H1 (cell line): ENCODE measurements around the gene ALKBH7. TPM values are rescaled to one million over a fixed set of nuclear protein-coding genes. Genes with fewer than 3 reads are reported as not detected.

Experiments
- CTCF ChIA-PET: fragments of 300-600 bp; sonication (Branson Sonifier 250); formaldehyde crosslinking; loops from one replicate; lab custom pipeline; 2021; ENCODE audit not compliant: partially characterized antibody; lab: Charles Lee
- POLR2A ChIA-PET: fragments of 300-600 bp; sonication (Branson Sonifier 250); formaldehyde crosslinking; loops from one replicate; lab custom pipeline; 2021; ENCODE audit warnings: inconsistent platforms; ENCODE audit not compliant: partially characterized antibody; lab: Charles Lee
- DNase-seq, 2 experiments: peaks; one replicate each; pipeline versions ENCODE4 v3.0.0 to v3.0.0-alpha.2; 2010 to 2022; ENCODE audit warnings: low spot score in 2 of 2, low read depth in 1 of 2, mixed read lengths in 1 of 2
- FAIRE-seq: peaks from 2 replicates; lab custom pipeline; 2011; peaks lifted over from hg19 to GRCh38; lab: Jason Lieb, UNC
- H2AFZ ChIP-seq: 2 replicates; pipeline ENCODE4 v1.8.1; 2012; ENCODE audit warnings: low read length, inconsistent platforms
- H2AK5ac ChIP-seq: 2 replicates; pipeline ENCODE4 v1.6.1; 2013; ENCODE audit warnings: low read depth, low read length
- H2BK120ac ChIP-seq: replicated peaks from 2 replicates; pipeline ENCODE3; 2013; ENCODE audit warnings: low read depth, low read length, inconsistent platforms
- H2BK12ac ChIP-seq: 2 replicates; pipeline ENCODE4 v1.6.1; 2013; ENCODE audit warnings: low read depth, low read length
- H2BK15ac ChIP-seq: 2 replicates; pipeline ENCODE4 v1.6.1; 2013; ENCODE audit warnings: low read length
- H2BK20ac ChIP-seq: 2 replicates; pipeline ENCODE4 v1.6.1; 2013; ENCODE audit warnings: low read length
- H2BK5ac ChIP-seq: 2 replicates; pipeline ENCODE4 v1.6.1; 2013; ENCODE audit warnings: low read depth, low read length
- H3K14ac ChIP-seq: 2 replicates; pipeline ENCODE4 v1.6.1; 2013; ENCODE audit warnings: inconsistent platforms; ENCODE audit not compliant: insufficient read length
- H3K18ac ChIP-seq: 2 replicates; pipeline ENCODE4 v1.6.1; 2013; ENCODE audit warnings: low read length; ENCODE audit errors: extremely low read depth
- H3K23ac ChIP-seq: 2 replicates; pipeline ENCODE4 v1.6.1; 2013; ENCODE audit warnings: inconsistent platforms; ENCODE audit not compliant: insufficient read length
- H3K23me2 ChIP-seq: 2 replicates; pipeline ENCODE4 v1.6.1; 2013; ENCODE audit warnings: low read depth, low read length
- H3K27ac ChIP-seq: 2 replicates; pipeline ENCODE4 v1.6.1; 2011; ENCODE audit warnings: low read depth, low read length, inconsistent platforms
- H3K27me3 ChIP-seq, 4 experiments: replicated peaks in 1 of 4; 1 replicate in 1 of 4; 2 replicates in 3 of 4; pipeline versions ENCODE4 v1.6.1 to v1.8.1; 2011 to 2013; ENCODE audit warnings: low read length in 3 of 4, mild to moderate bottlenecking in 3 of 4, inconsistent platforms in 2 of 4, mixed read lengths in 2 of 4, moderate library complexity in 1 of 4; ENCODE audit not compliant: control insufficient read depth in 3 of 4, insufficient read depth in 3 of 4; ENCODE audit errors: extremely low read depth in 1 of 4
- H3K36me3 ChIP-seq, 4 experiments: 2 replicates each; pipeline versions ENCODE4 v1.6.1 to v1.8.1; 2011 to 2013; ENCODE audit warnings: mild to moderate bottlenecking in 4 of 4, low read length in 3 of 4, moderate library complexity in 2 of 4, control low read depth in 1 of 4, inconsistent platforms in 1 of 4; ENCODE audit not compliant: insufficient read depth in 4 of 4, control insufficient read depth in 2 of 4
- H3K4ac ChIP-seq: replicated peaks from 2 replicates; pipeline ENCODE3; 2013; ENCODE audit warnings: low read length, low read depth, mixed read lengths, inconsistent platforms; ENCODE audit not compliant: insufficient read length
- H3K4me1 ChIP-seq, 4 experiments: replicated peaks in 1 of 4; 1 replicate in 1 of 4; 2 replicates in 3 of 4; pipeline versions ENCODE4 v1.6.1 to v1.8.1; 2011 to 2013; ENCODE audit warnings: low read length in 3 of 4, inconsistent platforms in 2 of 4, mixed read lengths in 1 of 4; ENCODE audit not compliant: insufficient read depth in 4 of 4, control insufficient read depth in 3 of 4
- H3K4me2 ChIP-seq, 2 experiments: 2 replicates each; pipeline versions ENCODE4 v1.6.1 to v1.8.1; 2011 to 2013; ENCODE audit warnings: low read depth in 2 of 2, low read length in 2 of 2, control low read depth in 1 of 2, inconsistent platforms in 1 of 2, mild to moderate bottlenecking in 1 of 2; ENCODE audit not compliant: insufficient read depth in 1 of 2
- H3K4me3 ChIP-seq, 4 experiments: fragments of 200-600, 300-600 bp in 1 of 4; sonication (generic), shearing (Covaris generic), sonication (Bioruptor Twin) in 1 of 4; 2 replicates each; pipeline versions ENCODE4 v1.5.1 to v1.8.1; 2011 to 2016; ENCODE audit warnings: low read length in 4 of 4, low read depth in 3 of 4, control low read depth in 2 of 4, inconsistent platforms in 2 of 4, mild to moderate bottlenecking in 2 of 4, mixed read lengths in 1 of 4, moderate library complexity in 1 of 4; ENCODE audit not compliant: insufficient read depth in 2 of 4; ENCODE audit errors: extremely low read depth in 1 of 4
- H3K56ac ChIP-seq: replicated peaks from 2 replicates; pipeline ENCODE3; 2013; ENCODE audit warnings: low read depth, mild to moderate bottlenecking, mixed read lengths, low read length, inconsistent platforms; ENCODE audit not compliant: insufficient read length
- H3K79me1 ChIP-seq: 2 replicates; pipeline ENCODE4 v1.6.1; 2013; ENCODE audit warnings: low read depth, low read length, control low read depth
- H3K79me2 ChIP-seq, 2 experiments: 2 replicates each; pipeline versions ENCODE4 v1.6.1 to v1.8.1; 2012 to 2013; ENCODE audit warnings: low read length in 2 of 2, mild to moderate bottlenecking in 2 of 2, inconsistent platforms in 1 of 2; ENCODE audit not compliant: insufficient read depth in 2 of 2, control insufficient read depth in 1 of 2
- H3K9ac ChIP-seq, 4 experiments: replicated peaks in 1 of 4; 1 replicate in 1 of 4; 2 replicates in 3 of 4; pipeline versions ENCODE4 v1.6.1 to v1.8.1; 2011 to 2013; ENCODE audit warnings: low read depth in 3 of 4, low read length in 3 of 4, control low read depth in 2 of 4, mild to moderate bottlenecking in 2 of 4, moderate library complexity in 2 of 4, inconsistent platforms in 1 of 4; ENCODE audit errors: extremely low read depth in 1 of 4
- H3K9me3 ChIP-seq, 2 experiments: 2 replicates each; pipeline versions ENCODE4 v1.6.1 to v1.8.1; 2012 to 2013; ENCODE audit warnings: mild to moderate bottlenecking in 2 of 2, moderate library complexity in 2 of 2, control low read depth in 1 of 2, inconsistent platforms in 1 of 2, low read depth in 1 of 2, low read length in 1 of 2, mixed read lengths in 1 of 2; ENCODE audit not compliant: insufficient read depth in 2 of 2
- H4K20me1 ChIP-seq, 2 experiments: replicated peaks in 1 of 2; 2 replicates each; pipeline versions ENCODE3 to v1.8.1; 2011 to 2013; ENCODE audit warnings: inconsistent platforms in 2 of 2, low read length in 2 of 2, mild to moderate bottlenecking in 1 of 2; ENCODE audit not compliant: insufficient read depth in 2 of 2, control insufficient read depth in 1 of 2
- H4K5ac ChIP-seq: 2 replicates; pipeline ENCODE4 v1.6.1; 2013; ENCODE audit warnings: low read length, low read depth, mixed read lengths, inconsistent platforms; ENCODE audit not compliant: insufficient read length
- H4K8ac ChIP-seq: 2 replicates; pipeline ENCODE4 v1.8.0; 2013; ENCODE audit warnings: mild to moderate bottlenecking, moderate library complexity, low read length, inconsistent platforms; ENCODE audit not compliant: insufficient read depth; ENCODE audit errors: extremely low read depth
- H4K91ac ChIP-seq: replicated peaks from 2 replicates; pipeline ENCODE3; 2013; ENCODE audit warnings: low read length, mixed read lengths, inconsistent platforms; ENCODE audit not compliant: insufficient read length
- CBX5 ChIP-seq: fragments of 300-800, 300-1000 bp; sonication (generic); IDR thresholded peaks from 2 replicates; pipeline ENCODE4 v1.7.1; 2016; ENCODE audit warnings: antibody characterized with exemption, low read length, low read depth
- CEBPB ChIP-seq: IDR thresholded peaks from 2 replicates; pipeline ENCODE4 v1.6.1; 2012; ENCODE audit warnings: low read depth, low read length
- CHD2 ChIP-seq: IDR thresholded peaks from 2 replicates; pipeline ENCODE4 v1.6.1; 2012; ENCODE audit warnings: low read length, improper control_type of control experiment
- FOSL1 ChIP-seq: IDR thresholded peaks from 2 replicates; pipeline ENCODE4 v1.6.1; 2011; ENCODE audit warnings: mild to moderate bottlenecking, low read depth, low read length, moderate library complexity; ENCODE audit not compliant: insufficient read depth
- HDAC6 ChIP-seq: IDR thresholded peaks from one replicate; pipeline ENCODE4 v1.7.1; 2012; ENCODE audit warnings: low read depth, mild to moderate bottlenecking, inconsistent platforms, low read length, moderate library complexity
- RBBP5 ChIP-seq: IDR thresholded peaks from 2 replicates; pipeline ENCODE4 v1.7.1; 2012; ENCODE audit warnings: low read depth, mild to moderate bottlenecking, inconsistent platforms, low read length, moderate library complexity, borderline replicate concordance
- SIN3A ChIP-seq, 2 experiments: IDR thresholded peaks in 1 of 2; conservative IDR thresholded peaks in 1 of 2; 2 replicates each; pipeline ENCODE4 v1.6.1; 2011 to 2012; ENCODE audit warnings: low read length in 2 of 2, improper control_type of control experiment in 1 of 2, low read depth in 1 of 2, mild to moderate bottlenecking in 1 of 2
- SP1 ChIP-seq: IDR thresholded peaks from 2 replicates; pipeline ENCODE4 v1.6.1; 2011; ENCODE audit warnings: low read depth, low read length
- SP4 ChIP-seq: IDR thresholded peaks from 2 replicates; pipeline ENCODE4 v1.6.1; 2012; ENCODE audit warnings: low read length, inconsistent platforms
- SUZ12 ChIP-seq: fragments of 200-600 bp; sonication (generic); IDR thresholded peaks from 2 replicates; pipeline ENCODE4 v1.6.1; 2012; ENCODE audit warnings: mild to moderate bottlenecking, inconsistent platforms, low read length, moderate library complexity, mixed read lengths
- YY1 ChIP-seq: IDR thresholded peaks from 2 replicates; pipeline ENCODE4 v1.6.1; 2011; ENCODE audit warnings: low read depth, mild to moderate bottlenecking, low read length
- WGBS, 2 experiments: shearing (Covaris generic) in 1 of 2; methylation state at CpG; one replicate each; pipeline versions ENCODE4 v1.1.6 to v1.1.7; 2013 to 2015; ENCODE audit warnings: low lambda C conversion rate in 2 of 2, mixed read lengths in 2 of 2, inconsistent platforms in 1 of 2, low coverage in 1 of 2, missing lambda C conversion rate in 1 of 2; ENCODE audit not compliant: insufficient replicate concordance in 2 of 2, insufficient coverage in 1 of 2, insufficient read length in 1 of 2; ENCODE audit errors: extremely low coverage in 1 of 2, missing lambda C conversion rate in 1 of 2; 5-methylcytosine and 5-hydroxymethylcytosine counted together
- polyA plus RNA-seq, 7 experiments: library from polyadenylated mRNA; depleted of rRNA in 3 of 7; stranded (reverse) in 5 of 7; unstranded in 2 of 7; fragments of >200 nt in 5 of 7; fragments of 200-250 nt in 2 of 7; gene quantifications; 1 replicate in 5 of 7; 2 replicates in 1 of 7; 4 replicates in 1 of 7; pipeline versions ENCODE4 v1.2.1 to v1.2.3, GENCODE V29; 2011 to 2013; ENCODE audit warnings: missing spikeins in 2 of 7, mixed read lengths in 2 of 7
- total RNA-seq: library from RNA; stranded (reverse); fragmentation: NEBNext Ultra II Directional; extraction: Animal tissue kit (Norgen Biotek cat#: 25700); gene quantifications from 2 replicates; pipeline ENCODE4 v1.2.1, GENCODE V29; 2021

Gene ALKBH7
- total and polyA plus RNA-seq, 2 of the 8 experiments (the other 6 are each of a cell fraction or from before 2014, with no cell fraction given), result 66.3 to 100 TPM

DNA sequence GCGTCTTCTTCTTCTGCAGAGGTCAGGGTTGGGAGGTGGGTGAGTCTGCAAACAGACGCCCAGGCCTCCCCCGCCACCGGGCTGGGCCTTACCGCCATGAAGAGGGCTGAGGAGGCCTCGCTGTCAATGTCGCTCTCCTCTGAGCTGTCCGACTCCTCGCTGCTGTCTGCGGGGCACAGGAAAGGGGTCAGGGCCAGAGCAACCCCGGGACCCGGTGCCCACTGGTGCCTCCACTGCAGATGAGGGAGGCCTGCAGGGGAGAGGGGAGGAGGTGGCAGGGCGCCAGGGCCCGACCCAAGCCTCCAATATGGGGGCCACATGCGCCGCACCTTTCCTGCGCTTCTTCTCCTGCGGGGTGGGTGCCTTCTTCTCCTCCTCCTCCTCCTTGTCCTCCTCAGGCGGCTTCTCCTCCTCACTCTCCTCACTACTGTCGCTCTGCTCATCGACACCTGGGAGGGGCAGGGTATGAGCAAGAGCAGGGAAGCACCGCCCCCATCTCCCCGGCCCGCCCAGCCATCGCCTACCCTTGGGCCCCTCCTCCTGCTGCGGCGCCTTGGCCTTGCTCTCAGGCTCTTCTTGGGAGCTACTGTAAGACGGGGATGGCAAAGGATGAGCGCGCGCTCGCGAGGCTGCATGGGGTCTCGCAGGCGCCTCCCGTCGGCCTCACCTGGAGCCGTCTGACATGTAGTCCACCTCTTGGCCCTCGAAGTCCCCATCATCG, 8.6 kb downstream of the ALKBH7 start:
- H3K4me3 ChIP-seq, result no peak overlapping the region
- WGBS, 2 experiments, result 92% methylated on average over 19 of the region's 40 CpGs; no CpG with 5 or more reads in 1 of the 2 experiments
- no peak overlapping the region for H2BK12ac ChIP-seq
- H2BK5ac ChIP-seq, result no peak overlapping the region
- no peak overlapping the region for H4K91ac ChIP-seq
- no peak overlapping the region for H3K56ac ChIP-seq
- no peaks in the 10 kb centered on the region for H3K79me2 ChIP-seq
- no peak overlapping the region for H4K5ac ChIP-seq
- TF ChIP-seq YY1 (no peak), HDAC6 (no peak), SIN3A (conservative IDR thresholded peaks at IDR 0.05 in 1 of 2, IDR thresholded peaks at IDR 0.05 in 1 of 2; ENCODE audit: low read depth in 1 of 2, low read length in 2 of 2) (no peak), SP4 (no peak), FOSL1 (no peak), CBX5 (no peak), SP1 (no peak), CHD2 (no peak), SUZ12 (no peak), CEBPB (no peak), RBBP5 (no peak)
- no peak overlapping the region for H2AK5ac ChIP-seq
- H2BK120ac ChIP-seq, result no peak overlapping the region
- H2AFZ ChIP-seq, result no peak overlapping the region
- DNase-seq (no peak), FAIRE-seq (no peak)
- no peak overlapping the region for H3K18ac ChIP-seq
- H3K4me1 ChIP-seq, result peaks cover 0 to under 1% (median 0%) of the 10 kb centered on the region in 4 experiments; a peak in 3 of 7 replicates
- peaks cover 2 to 6% of the 10 kb centered on the region in 2 experiments for H4K20me1 ChIP-seq
- H3K14ac ChIP-seq, result no peak overlapping the region
- H4K8ac ChIP-seq, result no peak overlapping the region
- H3K23me2 ChIP-seq, result no peaks in the 10 kb centered on the region
- no peak overlapping the region for H3K9ac ChIP-seq
- H3K4ac ChIP-seq, result no peak overlapping the region
- peaks cover 20 to 50% (median 40%) of the 10 kb centered on the region in 4 experiments for H3K36me3 ChIP-seq
- POLR2A ChIA-PET, result interaction anchor here (0.7 to 0.8 kb wide), 3 partner anchors 20 to 40 kb away, joined by 3 to 4 read pairs (median 3); partner anchors contain the start of gene CLPP
- H2BK20ac ChIP-seq, result no peak overlapping the region
- no peak overlapping the region for H3K27ac ChIP-seq
- peaks cover 5 to 11% of the 10 kb centered on the region in 2 experiments; a peak in 2 of 4 replicates for H3K9me3 ChIP-seq
- H2BK15ac ChIP-seq, result no peak overlapping the region
- H3K4me2 ChIP-seq, result no peak overlapping the region
- CTCF ChIA-PET, result no interaction called here
- H3K27me3 ChIP-seq, result no peaks in the 10 kb centered on the region
- H3K79me1 ChIP-seq, result no peaks in the 10 kb centered on the region
- no peak overlapping the region for H3K23ac ChIP-seq
